ENCODE results near the gene SPINT2. TPM values are rescaled to one million over a fixed set of nuclear protein-coding genes. Genes with fewer than 3 reads are reported as not detected.

SPINT2 gene
- total RNA-seq, 1 donor from 2014 or later, result 202 TPM

DNA sequence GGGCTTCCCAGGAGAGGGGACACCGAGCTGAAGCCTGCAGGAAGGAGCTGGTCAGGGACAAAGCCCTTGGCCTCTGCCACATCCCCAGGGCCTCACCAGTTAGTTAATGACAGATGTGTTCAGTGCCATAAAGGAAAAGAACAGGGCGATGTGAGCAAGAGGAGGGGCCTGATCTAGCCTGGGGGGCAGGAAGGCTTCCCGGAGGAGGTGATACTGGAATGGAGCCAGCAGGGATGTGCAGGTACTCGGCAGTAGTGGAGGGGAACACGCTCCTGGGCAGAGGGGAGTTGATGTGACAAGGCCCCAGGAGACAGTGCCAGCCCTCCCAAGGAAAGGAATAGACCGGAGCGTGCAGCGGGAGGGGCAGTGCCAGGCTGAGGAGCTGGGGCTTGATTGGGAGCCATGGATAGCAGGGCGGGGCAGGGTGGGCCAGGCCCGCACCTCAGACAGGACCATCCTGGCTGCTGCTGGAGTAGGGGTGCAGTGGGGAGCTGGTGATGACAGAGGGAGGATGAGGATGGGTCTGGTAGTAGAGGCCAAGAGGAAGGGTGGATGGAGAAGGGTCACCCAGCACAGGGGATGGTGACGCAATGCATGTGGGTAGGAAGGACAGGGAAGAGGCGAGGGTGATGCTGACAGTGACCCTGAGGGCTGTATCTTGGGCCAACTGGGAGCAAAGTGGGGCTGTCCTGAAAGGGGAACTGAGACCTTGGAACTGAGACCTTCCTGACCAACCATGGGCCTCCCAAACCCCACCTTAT, 43.8 kb downstream of the SPINT2 start:
- ATAC-seq (no peak), DNase-seq (no peak)
- no peak for TF ChIP-seq CTCF (IDR thresholded peaks at IDR 0.05)
- Histone ChIP-seq H3K4me1 (peaks cover 18% of the 10 kb centered on the region), H3K27me3 (ENCODE audit: low read depth) (no peaks in the 10 kb centered on the region), H3K9me3 (no peaks in the 10 kb centered on the region), H3K4me3 (no peak overlapping the region), H3K36me3 (peaks cover 36% of the 10 kb centered on the region), H3K27ac (no peak overlapping the region)
- intact Hi-C loops (cut with DNase I), result no loop called here

GRCh38 chr19:38308926-38309614, 44.7 kb downstream of the SPINT2 start:
- DNase-seq, result no peak
- H3K27ac ChIP-seq, result no peak overlapping the region
- no peaks in the 10 kb centered on the region for H3K9me3 ChIP-seq
- peaks cover 11% of the 10 kb centered on the region for H3K4me1 ChIP-seq
- no peak for ATAC-seq
- intact Hi-C loops (cut with DNase I), result no loop called here
- H3K36me3 ChIP-seq, result peaks cover 36% of the 10 kb centered on the region
- H3K27me3 ChIP-seq (ENCODE audit: low read depth), result no peaks in the 10 kb centered on the region
- TF ChIP-seq CTCF (IDR thresholded peaks at IDR 0.05), result no peak
- H3K4me3 ChIP-seq, result no peak overlapping the region

DNA sequence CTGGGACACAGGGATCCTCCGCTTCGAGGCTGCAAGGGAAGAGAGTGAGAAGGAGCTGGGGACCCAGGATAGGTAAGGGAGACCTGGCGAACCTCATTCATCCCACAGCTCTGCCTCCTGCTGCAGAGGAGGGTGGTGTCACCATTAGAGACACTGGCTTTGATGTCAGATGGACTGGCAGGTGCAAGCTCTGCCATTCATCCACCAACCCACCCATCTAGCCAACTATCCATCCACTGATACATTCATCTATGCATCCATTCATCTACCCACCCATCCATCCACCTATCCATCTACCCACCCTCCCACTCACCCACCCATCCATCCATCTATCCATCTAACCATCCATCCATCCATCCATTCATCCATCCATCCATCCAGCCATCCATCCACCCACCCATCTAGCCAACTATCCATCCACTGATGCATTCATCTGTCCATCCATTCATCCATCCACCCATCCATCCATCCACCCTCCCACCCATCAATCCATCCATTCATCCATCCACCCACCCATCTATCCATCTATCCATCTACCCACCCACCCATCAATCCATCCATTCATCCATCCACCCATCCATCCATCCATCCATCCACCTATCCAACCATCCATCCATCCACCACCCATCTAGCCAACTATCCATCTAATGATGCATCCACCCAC, 45.4 kb downstream of the SPINT2 start:
- Histone ChIP-seq H3K4me3 (no peak overlapping the region), H3K9me3 (no peaks in the 10 kb centered on the region), H3K27me3 (ENCODE audit: low read depth) (no peaks in the 10 kb centered on the region), H3K27ac (no peak overlapping the region), H3K4me1 (peaks cover 9% of the 10 kb centered on the region), H3K36me3 (peaks cover 36% of the 10 kb centered on the region)
- no peak for ATAC-seq
- TF ChIP-seq CTCF (IDR thresholded peaks at IDR 0.05), result no peak
- no peak for DNase-seq
- intact Hi-C loops (cut with DNase I), result no loop called here

- H3K27ac ChIP-seq, result no peak overlapping the region
- TF ChIP-seq CTCF (IDR thresholded peaks at IDR 0.05), result no peak
- no peak overlapping the region for H3K4me3 ChIP-seq
- peaks cover 13% of the 10 kb centered on the region for H3K4me1 ChIP-seq
- intact Hi-C loops (cut with DNase I), result no loop called here
- peaks cover 32% of the 10 kb centered on the region for H3K36me3 ChIP-seq
- no peaks in the 10 kb centered on the region for H3K27me3 ChIP-seq (ENCODE audit: low read depth)
- DNase-seq (no peak), ATAC-seq (no peak)
- no peaks in the 10 kb centered on the region for H3K9me3 ChIP-seq
Measured at GRCh38 chr19:38310279-38310670, 45.9 kb downstream of the SPINT2 start.

- Histone ChIP-seq H3K27me3 (ENCODE audit: low read depth) (no peaks in the 10 kb centered on the region), H3K36me3 (peaks cover 28% of the 10 kb centered on the region), H3K4me1 (peaks cover 11% of the 10 kb centered on the region), H3K4me3 (no peak overlapping the region), H3K27ac (no peak overlapping the region), H3K9me3 (no peaks in the 10 kb centered on the region)
- ATAC-seq (no peak), DNase-seq (no peak)
- TF ChIP-seq CTCF (IDR thresholded peaks at IDR 0.05), result no peak
- intact Hi-C loops (cut with DNase I), result no loop called here
Measured at GRCh38 chr19:38310986-38311385, 46.6 kb downstream of the SPINT2 start.

Measured in lower lobe of right lung (tissue), 2 donors.